IMR-90 (cell line): ENCODE results near the gene ATP1A2. TPM values are rescaled to one million over a fixed set of nuclear protein-coding genes. Genes with fewer than 3 reads are reported as not detected.

Experiments
- ATAC-seq: fragments of 200-7000 bp; cut with Tn5 transposase; 2 replicates; pipeline ENCODE4 v1.9.1; 2020; ENCODE audit warnings: low read depth, mild to moderate bottlenecking, moderate library complexity
- BruUV-seq: library from RNA; stranded (reverse); fragments of 400-500 nt; replicated peaks from 2 replicates; lab custom pipeline; 2021; lab: Mats Ljungman, UMichigan
- CTCF ChIA-PET: fragments of 300-600 bp; formaldehyde crosslinking; extraction: SDS; loops from one replicate; lab custom pipeline; 2021; ENCODE audit warnings: antibody characterized with exemption; lab: Yijun Ruan, JAX
- POLR2A ChIA-PET: fragments of 300-600 bp; sonication (Branson Sonifier 250); formaldehyde crosslinking; loops from one replicate; lab custom pipeline; 2022; ENCODE audit warnings: antibody characterized with exemption; ENCODE audit not compliant: unreplicated experiment; lab: Charles Lee
- DNase-seq: peaks from one replicate; pipeline ENCODE4 v3.0.0; 2013
- H2AFZ ChIP-seq: replicated peaks from 2 replicates; pipeline ENCODE3; 2013; ENCODE audit warnings: low read length, mild to moderate bottlenecking; ENCODE audit not compliant: poor library complexity
- H2AK5ac ChIP-seq: 2 replicates; pipeline ENCODE4 v1.6.1; 2013; ENCODE audit warnings: low read depth, low read length, inconsistent platforms
- H2AK9ac ChIP-seq: replicated peaks from 2 replicates; pipeline ENCODE3; 2013; ENCODE audit warnings: mild to moderate bottlenecking, low read depth, low read length, moderate library complexity; ENCODE audit not compliant: poor library complexity
- H2BK120ac ChIP-seq: 2 replicates; pipeline ENCODE4 v1.6.1; 2013; ENCODE audit warnings: low read depth, low read length, inconsistent platforms
- H2BK15ac ChIP-seq: 3 replicates; pipeline ENCODE4 v1.6.1; 2013; ENCODE audit warnings: low read depth, low read length, inconsistent platforms
- H2BK20ac ChIP-seq: 2 replicates; pipeline ENCODE4 v1.6.1; 2013; ENCODE audit warnings: low read depth, mild to moderate bottlenecking, inconsistent platforms, low read length, moderate library complexity
- H2BK5ac ChIP-seq: 2 replicates; pipeline ENCODE4 v1.6.1; 2013; ENCODE audit warnings: mild to moderate bottlenecking, low read depth, low read length, inconsistent platforms; ENCODE audit not compliant: poor library complexity, severe bottlenecking
- H3K14ac ChIP-seq: replicated peaks from 2 replicates; pipeline ENCODE4 v1.6.1; 2013; ENCODE audit warnings: low read depth, low read length, inconsistent platforms
- H3K18ac ChIP-seq: 2 replicates; pipeline ENCODE4 v1.6.1; 2013; ENCODE audit warnings: low read depth, low read length, control low read depth
- H3K23ac ChIP-seq: 2 replicates; pipeline ENCODE4 v1.6.1; 2013; ENCODE audit warnings: low read depth, low read length, inconsistent platforms
- H3K27ac ChIP-seq: 2 replicates; pipeline ENCODE4 v1.5.1; 2013; ENCODE audit warnings: mild to moderate bottlenecking, control low read depth, low read length; ENCODE audit not compliant: insufficient read depth
- H3K27me3 ChIP-seq: 2 replicates; pipeline ENCODE4 v1.6.1; 2013; ENCODE audit warnings: low read length; ENCODE audit not compliant: control insufficient read depth, insufficient read depth
- H3K36me3 ChIP-seq: 2 replicates; pipeline ENCODE4 v1.6.1; 2013; ENCODE audit warnings: low read length, mixed read lengths; ENCODE audit not compliant: control insufficient read depth, insufficient read depth
- H3K4ac ChIP-seq: 2 replicates; pipeline ENCODE4 v1.6.1; 2013; ENCODE audit warnings: low read depth, low read length, inconsistent platforms
- H3K4me1 ChIP-seq: 2 replicates; pipeline ENCODE4 v1.6.1; 2013; ENCODE audit warnings: low read length, mixed read lengths; ENCODE audit not compliant: control insufficient read depth, insufficient read depth
- H3K4me2 ChIP-seq: 2 replicates; pipeline ENCODE4 v1.6.1; 2013; ENCODE audit warnings: low read depth, mild to moderate bottlenecking, control low read depth, low read length, moderate library complexity
- H3K4me3 ChIP-seq: 2 replicates; pipeline ENCODE4 v1.5.1; 2013; ENCODE audit warnings: low read depth, mild to moderate bottlenecking, control low read depth, low read length, moderate library complexity; ENCODE audit not compliant: insufficient read depth
- H3K56ac ChIP-seq: 2 replicates; pipeline ENCODE4 v1.6.1; 2013; ENCODE audit warnings: low read length, inconsistent platforms; ENCODE audit not compliant: insufficient read depth; ENCODE audit errors: extremely low read depth
- H3K79me1 ChIP-seq, 2 experiments: 2 replicates each; pipeline ENCODE4 v1.6.1; 2013; ENCODE audit warnings: low read length in 2 of 2, inconsistent platforms in 1 of 2, low read depth in 1 of 2
- H3K9ac ChIP-seq: 2 replicates; pipeline ENCODE4 v1.6.1; 2013; ENCODE audit warnings: low read depth, low read length, control low read depth
- H3K9me1 ChIP-seq: 2 replicates; pipeline ENCODE4 v1.6.1; 2013; ENCODE audit warnings: low read length, inconsistent platforms; ENCODE audit not compliant: insufficient read depth
- H3K9me3 ChIP-seq: 2 replicates; pipeline ENCODE4 v1.6.1; 2013; ENCODE audit warnings: low read length; ENCODE audit not compliant: control insufficient read depth, insufficient read depth
- H4K20me1 ChIP-seq: 2 replicates; pipeline ENCODE4 v1.6.1; 2013; ENCODE audit warnings: low read length, inconsistent platforms; ENCODE audit not compliant: insufficient read depth
- H4K5ac ChIP-seq: 2 replicates; pipeline ENCODE4 v1.6.1; 2013; ENCODE audit warnings: mild to moderate bottlenecking, low read depth, low read length, control low read depth
- H4K8ac ChIP-seq, 2 experiments: 2 replicates each; pipeline ENCODE4 v1.6.1; 2013; ENCODE audit warnings: low read depth in 2 of 2, low read length in 2 of 2, control low read depth in 1 of 2, inconsistent platforms in 1 of 2
- H4K91ac ChIP-seq: 2 replicates; pipeline ENCODE4 v1.6.1; 2013; ENCODE audit warnings: low read depth, low read length, inconsistent platforms; ENCODE audit not compliant: insufficient read depth
- BHLHE40 ChIP-seq: fragments of 150-350 bp; IDR thresholded peaks from 2 replicates; pipeline ENCODE4 v1.6.1; 2016; ENCODE audit warnings: mild to moderate bottlenecking, low read depth, low read length
- CEBPB ChIP-seq: IDR thresholded peaks from 2 replicates; pipeline ENCODE4 v1.6.1; 2012; ENCODE audit warnings: low read depth, low read length, improper control_type of control experiment
- CHD1 ChIP-seq: IDR thresholded peaks from 2 replicates; pipeline ENCODE4 v1.6.1; 2012; ENCODE audit warnings: low read depth, low read length, improper control_type of control experiment
- CTCF ChIP-seq: conservative IDR thresholded peaks from 2 replicates; pipeline ENCODE4 v1.5.1; 2012; ENCODE audit warnings: mild to moderate bottlenecking, low read depth, low read length, improper control_type of control experiment
- ELK1 ChIP-seq: fragments of 150-350 bp; IDR thresholded peaks from 2 replicates; pipeline ENCODE4 v1.6.1; 2016; ENCODE audit warnings: low read depth, mild to moderate bottlenecking, low read length, moderate library complexity, borderline replicate concordance
- FOS ChIP-seq: fragments of 150-350 bp; IDR thresholded peaks from 2 replicates; pipeline ENCODE4 v1.6.1; 2016; ENCODE audit warnings: low read depth, low read length
- MAFK ChIP-seq: IDR thresholded peaks from 2 replicates; pipeline ENCODE4 v1.6.1; 2012; ENCODE audit warnings: low read depth, low read length, improper control_type of control experiment
- MAZ ChIP-seq: IDR thresholded peaks from 2 replicates; pipeline ENCODE4 v1.6.1; 2012; ENCODE audit warnings: low read depth, mild to moderate bottlenecking, low read length, improper control_type of control experiment, moderate library complexity, borderline replicate concordance
- MXI1 ChIP-seq: IDR thresholded peaks from 2 replicates; pipeline ENCODE4 v1.6.1; 2012; ENCODE audit warnings: low read depth, mild to moderate bottlenecking, low read length, moderate library complexity, borderline replicate concordance
- NFE2L2 ChIP-seq: fragments of 150-350 bp; IDR thresholded peaks from 2 replicates; pipeline ENCODE4 v1.6.1; 2016; ENCODE audit warnings: low read depth, mild to moderate bottlenecking, low read length
- POLR2A ChIP-seq: IDR thresholded peaks from 2 replicates; pipeline ENCODE4 v1.6.1; 2012; ENCODE audit warnings: mild to moderate bottlenecking, low read depth, low read length
- RAD21 ChIP-seq: IDR thresholded peaks from 2 replicates; pipeline ENCODE4 v1.6.1; 2012; ENCODE audit warnings: low read length, improper control_type of control experiment
- RCOR1 ChIP-seq: IDR thresholded peaks from 2 replicates; pipeline ENCODE4 v1.6.1; 2012; ENCODE audit warnings: mild to moderate bottlenecking, low read length, improper control_type of control experiment; ENCODE audit not compliant: insufficient replicate concordance
- RFX5 ChIP-seq: IDR thresholded peaks from 2 replicates; pipeline ENCODE4 v1.8.0; 2012; ENCODE audit warnings: low read depth, mild to moderate bottlenecking, low read length, moderate library complexity
- SMC3 ChIP-seq: fragments of 150-350 bp; IDR thresholded peaks from 2 replicates; pipeline ENCODE4 v1.6.1; 2016; ENCODE audit warnings: low read depth, mild to moderate bottlenecking, antibody characterized with exemption, low read length, moderate library complexity
- USF2 ChIP-seq: fragments of 150-350 bp; IDR thresholded peaks from 2 replicates; pipeline ENCODE4 v1.6.1; 2017; ENCODE audit warnings: mild to moderate bottlenecking, antibody characterized with exemption, low read length, low read depth
- WGBS, 2 experiments: methylation state at CpG; one replicate each; pipeline versions ENCODE4 v1.1.5 to v1.1.7; 2013; ENCODE audit warnings: missing lambda C conversion rate in 2 of 2; ENCODE audit not compliant: insufficient read length in 1 of 2; ENCODE audit errors: extremely low coverage in 2 of 2; 5-methylcytosine and 5-hydroxymethylcytosine counted together
- dilution Hi-C: fragments of 300-500 bp; cut with HindIII; formaldehyde crosslinking; loops from one replicate; pipeline ENCODE4 v1.14.3; 2018; ENCODE audit warnings: low sequenced_read_pairs; ENCODE audit not compliant: unreplicated experiment
- in situ Hi-C: fragments of 300-500 bp; cut with MboI; formaldehyde crosslinking; loops from 3 replicates; pipeline ENCODE4 v1.14.3; 2019; ENCODE audit warnings: low sequenced_read_pairs, inconsistent platforms, mixed read lengths
- intact Hi-C: fragments of 100-400 bp; cut with micrococcal nuclease; formaldehyde crosslinking; loops from 2 replicates; pipeline ENCODE4 v1.10.0; 2022
- polyA plus RNA-seq, 3 experiments: library from polyadenylated mRNA; depleted of rRNA; stranded (reverse); fragments of >200 nt; gene quantifications; 2 replicates each; pipeline ENCODE4 v1.2.3, GENCODE V29; 2012; ENCODE audit warnings: low replicate concordance in 1 of 3
- total RNA-seq: library from RNA; depleted of rRNA; stranded (reverse); fragments of >200 nt; gene quantifications from 2 replicates; pipeline ENCODE4 v1.2.3, GENCODE V29; 2012

The ATP1A2 gene
- total and polyA plus RNA-seq, 2 of the 4 experiments (the other 2 are of a cell fraction): under 0.01 to 0.15 TPM

GRCh38 chr1:160151303-160151702 is 35.7 kb downstream of the ATP1A2 start, which contains the start of gene ATP1A4:
TSS of gene ATP1A4 (plus strand) at chr1:160151603. CDS start at chr1:160152041, 438 bp downstream.
- no peak within 1 kb of the TSS for H3K23ac ChIP-seq

More at GRCh38 chr1:160151303-160151702, 35.7 kb downstream of the ATP1A2 start, which contains the start of gene ATP1A4:
- H4K8ac ChIP-seq: no peak within 1 kb of the TSS
- H3K4me1 ChIP-seq: no peaks in the 10 kb centered on the region
- CTCF ChIA-PET: interaction anchor here (0.6 kb wide), 1 partner anchor 28 kb away, joined by 3 read pairs; no protein-coding TSS in a partner anchor
- H3K36me3 ChIP-seq: no peaks in the 10 kb centered on the region
- in situ Hi-C loops: no loop called here
- no peak within 1 kb of the TSS for H4K5ac ChIP-seq
- H3K27ac ChIP-seq: no peak within 1 kb of the TSS
- no peak within 1 kb of the TSS for H3K56ac ChIP-seq
- H2AK5ac ChIP-seq: no peak within 1 kb of the TSS
- H3K4me3 ChIP-seq: no peak within 1 kb of the TSS
- DNase-seq (no peak), ATAC-seq (no peak)
- H2BK120ac ChIP-seq: no peak within 1 kb of the TSS
- no peak within 1 kb of the TSS for H2BK20ac ChIP-seq
- TF ChIP-seq ELK1 (no peak), CHD1 (no peak), SMC3 (no peak), MAZ (no peak), BHLHE40 (no peak), MXI1 (no peak), RCOR1 (no peak), FOS (no peak), MAFK (no peak), USF2 (no peak), POLR2A (no peak), NFE2L2 (no peak), RAD21 (no peak), CTCF (no peak), CEBPB (no peak), RFX5 (no peak)
- no peaks in the 10 kb centered on the region for H3K9me1 ChIP-seq
- no peak within 1 kb of the TSS for H3K18ac ChIP-seq
- dilution Hi-C loops: no loop called here
- no peak within 1 kb of the TSS for H2BK15ac ChIP-seq
- H3K4ac ChIP-seq: no peak within 1 kb of the TSS
- H3K14ac ChIP-seq: no peak within 1 kb of the TSS
- POLR2A ChIA-PET: interaction anchor here (0.6 kb wide), 1 partner anchor 28 kb away, joined by 5 read pairs; no protein-coding TSS in a partner anchor
- 86% methylated on average over 3 of the region's 6 CpGs; no CpG with 5 or more reads in 1 of the 2 experiments for whole genome bisulfite sequencing, 2 experiments
- no peak within 1 kb of the TSS for H3K4me2 ChIP-seq
- no peak within 1 kb of the TSS for H3K9ac ChIP-seq
- no peaks in the 10 kb centered on the region for H3K9me3 ChIP-seq
- H4K20me1 ChIP-seq: no peaks in the 10 kb centered on the region
- H3K27me3 ChIP-seq: peaks cover 16% of the 10 kb centered on the region
- H3K79me1 ChIP-seq: no peaks in the 10 kb centered on the region
- H4K91ac ChIP-seq: no peak within 1 kb of the TSS
- H2BK5ac ChIP-seq: no peak within 1 kb of the TSS
- intact Hi-C loops: no loop called here
- H2AFZ ChIP-seq: no peak within 1 kb of the TSS
- peak within 1 kb of the TSS; percentile 82 for H2AK9ac ChIP-seq
- no TSS peak for BruUV-seq
